HG02852 (cell line): ENCODE measurements around the gene ZMYND11.
"Not testable (repeated sequence)": the region's sequence is repeated elsewhere in the genome, so short reads cannot be mapped to it uniquely, and the experiment has no call there.

Source experiments
- ATAC-seq: cut with Tn5 transposase; IDR thresholded peaks from one replicate; pipeline ENCODE4 v1.9.1; 2021; ENCODE audit warnings: mild to moderate bottlenecking, moderate library complexity; ENCODE audit not compliant: unreplicated experiment

ZMYND11 gene

GRCh38 chr10:241966-242643 lies 106.8 kb downstream of the ZMYND11 start:
- no peak for ATAC-seq

DNA sequence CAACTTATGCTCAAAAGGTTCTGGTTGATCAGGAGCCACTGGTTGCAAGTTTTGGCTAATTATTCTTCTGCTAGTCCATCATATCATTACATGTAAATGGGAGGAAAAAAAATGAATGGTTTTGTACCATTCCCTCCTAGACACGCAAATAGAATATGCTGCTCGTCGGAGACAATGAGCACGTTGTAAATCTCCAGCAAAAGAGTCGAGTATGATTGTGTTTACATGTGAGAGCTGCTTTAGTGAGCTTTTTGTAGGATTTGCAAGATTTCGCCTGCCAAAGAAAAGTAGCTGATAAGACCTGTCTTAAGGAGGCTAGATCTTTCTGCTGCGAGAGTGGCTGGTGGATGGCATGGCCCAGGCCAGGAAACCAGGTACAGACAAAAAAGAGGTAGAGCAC lies 109.0 kb downstream of the ZMYND11 start:
- no peak for ATAC-seq

DNA sequence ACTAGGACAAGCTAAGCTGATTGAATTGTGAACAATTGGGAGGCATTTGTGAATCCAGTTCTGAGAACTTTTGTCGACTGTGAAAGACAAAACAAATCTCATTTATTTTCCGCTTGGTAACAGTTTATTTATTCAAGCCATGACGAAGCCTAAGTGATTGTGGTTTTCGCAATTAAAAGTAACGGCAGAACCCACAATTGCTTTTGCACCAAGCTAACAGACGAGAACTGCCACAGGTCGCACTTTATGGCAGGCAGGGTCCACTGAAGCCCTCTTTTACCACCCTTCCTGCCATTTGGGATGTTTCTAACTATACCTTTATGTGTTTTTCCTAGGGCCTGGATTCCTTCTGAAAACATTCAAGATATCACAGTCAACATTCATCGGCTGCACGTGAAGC lies 111.2 kb downstream of the ZMYND11 start:
- no peak for ATAC-seq

DNA sequence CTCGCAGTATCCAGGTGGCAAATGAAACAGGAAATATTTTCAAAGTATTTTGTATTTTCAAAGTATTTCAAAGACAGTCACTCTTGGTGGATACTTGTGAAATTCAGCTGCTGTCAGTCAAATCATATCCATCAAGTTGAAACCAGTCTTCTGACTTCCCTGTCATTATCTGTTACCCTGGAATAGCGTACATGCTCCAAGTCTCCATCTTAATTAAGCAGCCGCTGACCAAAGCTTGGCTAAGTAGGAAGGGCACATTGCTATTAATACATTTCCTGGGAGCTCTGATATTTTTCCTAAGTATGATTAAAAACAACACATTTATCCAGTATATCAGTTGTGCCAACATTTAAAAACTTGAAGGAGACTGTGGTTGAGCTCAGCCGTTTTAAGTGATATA lies 112.2 kb downstream of the ZMYND11 start:
- no peak for ATAC-seq

DNA sequence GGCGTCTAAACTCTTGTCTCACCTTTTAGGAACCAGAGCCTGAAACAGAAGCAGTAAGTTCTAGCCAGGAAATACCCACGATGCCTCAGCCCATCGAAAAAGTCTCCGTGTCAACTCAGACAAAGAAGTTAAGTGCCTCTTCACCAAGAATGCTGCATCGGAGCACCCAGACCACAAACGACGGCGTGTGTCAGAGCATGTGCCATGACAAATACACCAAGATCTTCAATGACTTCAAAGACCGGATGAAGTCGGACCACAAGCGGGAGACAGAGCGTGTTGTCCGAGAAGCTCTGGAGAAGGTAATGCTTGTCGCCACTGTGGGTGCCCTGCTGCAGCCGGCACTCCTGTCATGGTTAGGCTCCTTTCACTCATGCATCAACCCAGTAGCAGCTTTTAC lies 113.1 kb downstream of the ZMYND11 start:
- ATAC-seq: no peak

DNA sequence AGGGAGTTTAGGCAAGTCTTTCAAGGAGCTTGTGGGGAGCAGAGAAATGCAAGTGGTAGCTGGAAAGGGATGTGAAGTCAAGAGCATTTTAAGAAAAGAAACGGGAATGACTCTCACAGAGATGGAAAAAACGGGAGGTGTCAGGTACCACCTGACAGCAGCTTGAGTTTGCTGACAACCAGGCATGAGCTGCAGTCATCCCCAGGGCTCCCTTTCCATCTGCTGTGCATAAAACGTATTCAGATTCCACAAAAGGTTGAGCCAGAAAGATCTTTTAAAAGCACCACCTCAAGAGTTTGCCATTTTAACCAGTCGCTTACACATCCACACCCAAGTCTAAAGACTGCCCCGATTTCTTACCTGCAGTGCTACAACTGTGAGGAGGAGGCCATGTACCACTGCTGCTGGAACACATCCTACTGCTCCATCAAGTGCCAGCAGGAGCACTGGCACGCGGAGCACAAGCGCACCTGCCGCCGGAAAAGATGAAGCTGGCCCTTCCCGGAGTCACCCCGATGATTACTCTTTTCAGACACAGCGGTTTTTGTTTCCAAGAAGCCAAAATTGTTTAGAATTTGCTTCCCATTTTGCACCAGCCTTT lies 116.8 kb downstream of the ZMYND11 start:
- no peak for ATAC-seq

DNA sequence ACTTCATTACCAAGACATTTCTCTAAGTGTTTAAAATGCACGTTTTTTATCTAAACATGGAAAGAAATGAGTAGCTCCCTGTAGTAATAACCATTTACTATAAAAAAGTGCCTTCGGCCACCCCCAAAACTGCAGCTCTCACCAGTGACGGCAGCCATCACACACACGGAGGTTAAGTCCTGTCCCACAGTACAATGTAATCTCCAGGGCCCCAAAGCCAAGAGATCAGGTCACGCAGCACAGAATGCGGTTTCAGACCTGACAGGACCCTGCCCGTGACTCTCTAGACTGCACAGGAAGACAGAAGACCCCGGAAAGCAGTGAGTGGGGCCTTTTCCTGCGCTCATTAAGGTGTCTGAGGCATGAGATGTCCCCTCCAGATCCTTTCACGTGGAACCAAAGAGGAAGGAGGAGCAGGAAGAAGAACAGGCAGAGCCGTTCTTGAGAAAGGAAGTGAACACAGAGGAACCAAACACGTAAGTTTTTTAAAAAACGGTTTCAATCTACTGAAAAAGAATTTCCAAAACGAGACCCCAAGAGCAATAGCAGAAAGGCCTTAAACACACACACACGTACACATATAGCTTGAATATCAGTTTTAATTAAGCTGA lies 125.7 kb downstream of the ZMYND11 start:
- no peak for ATAC-seq

- not testable (repeated sequence) for ATAC-seq
These were observed 129.2 kb downstream of the ZMYND11 start for GRCh38 chr10:264160-265073.

DNA sequence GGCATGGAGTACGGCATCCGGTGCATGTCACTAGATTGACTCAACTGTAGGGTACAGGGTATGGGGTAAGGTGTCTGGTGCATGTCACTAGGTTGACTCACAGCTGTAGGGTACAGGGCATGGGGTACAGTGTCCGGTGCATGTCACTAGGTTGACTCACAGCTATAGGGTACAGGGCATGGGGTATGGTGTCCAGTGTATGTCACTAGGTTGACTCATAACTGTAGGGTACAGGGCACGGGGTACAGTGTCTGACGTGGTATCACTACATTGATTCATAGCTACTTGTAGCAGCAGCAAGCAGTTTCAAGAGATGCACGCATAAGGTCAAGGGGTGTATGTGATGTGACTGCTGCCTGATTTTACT lies 129.8 kb downstream of the ZMYND11 start:
- ATAC-seq: not testable (repeated sequence)

DNA sequence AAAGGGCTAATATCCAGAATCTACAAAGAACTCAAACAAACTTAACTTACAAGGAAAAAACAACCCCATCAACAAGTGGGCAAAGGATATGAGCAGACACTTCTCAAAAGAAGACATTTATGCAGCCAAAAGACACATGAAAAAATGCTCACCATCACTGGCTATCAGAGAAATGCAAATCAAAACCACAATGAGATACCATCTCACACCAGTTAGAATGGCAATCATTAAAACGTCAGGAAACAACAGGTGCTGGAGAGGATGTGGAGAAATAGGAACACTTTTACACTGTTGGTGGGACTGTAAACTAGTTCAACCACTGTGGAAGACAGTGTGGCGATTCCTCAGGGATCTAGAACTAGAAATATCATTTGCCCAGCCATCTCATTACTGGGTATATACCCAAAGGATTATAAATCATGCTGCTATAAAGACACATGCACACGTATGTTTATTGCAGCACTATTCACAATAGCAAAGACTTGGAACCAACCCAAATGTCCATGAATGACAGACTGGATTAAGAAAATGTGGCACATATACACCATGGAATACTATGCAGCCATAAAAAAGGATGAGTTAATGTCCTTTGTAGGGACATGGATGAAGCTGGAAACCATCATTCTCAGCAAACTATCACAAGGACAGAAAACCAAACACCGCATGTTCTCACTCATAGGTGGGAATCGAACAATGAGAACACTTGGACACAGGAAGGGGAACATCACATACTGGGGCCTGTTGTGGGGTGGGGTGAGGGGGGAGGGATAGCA lies 130.7 kb downstream of the ZMYND11 start:
- not testable (repeated sequence) for ATAC-seq

- ATAC-seq: no peak
These were observed 131.7 kb downstream of the ZMYND11 start for GRCh38 chr10:266974-267425.

GRCh38 chr10:267705-268104 lies 132.4 kb downstream of the ZMYND11 start:
- ATAC-seq: no peak

- no peak for ATAC-seq
These were observed 134.3 kb downstream of the ZMYND11 start for GRCh38 chr10:269440-270074.

GRCh38 chr10:271201-271600 lies 135.9 kb downstream of the ZMYND11 start:
- no peak for ATAC-seq

DNA sequence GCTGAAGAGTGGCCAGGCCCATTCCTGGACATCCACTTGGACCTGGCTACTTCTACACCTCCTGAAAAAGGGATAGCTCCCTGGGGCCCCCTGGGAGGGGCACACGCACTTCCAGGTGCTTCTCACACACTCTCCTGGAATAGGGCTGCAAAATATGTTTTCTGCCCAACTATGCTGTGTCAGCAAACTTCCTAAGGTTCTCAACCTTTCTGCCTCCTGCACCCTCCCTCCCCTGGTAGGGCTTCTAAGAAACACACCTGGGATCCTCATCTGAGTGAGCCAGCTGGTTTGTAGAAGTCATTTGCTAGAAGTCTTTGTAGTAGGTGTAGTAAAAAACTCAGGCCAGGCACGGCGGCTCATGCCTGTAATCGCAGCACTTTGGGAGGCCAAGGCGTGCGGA lies 136.5 kb downstream of the ZMYND11 start:
- no peak for ATAC-seq

GRCh38 chr10:273088-273487 lies 137.8 kb downstream of the ZMYND11 start:
- ATAC-seq: no peak

GRCh38 chr10:274866-275265 lies 139.6 kb downstream of the ZMYND11 start:
- no peak for ATAC-seq

DNA sequence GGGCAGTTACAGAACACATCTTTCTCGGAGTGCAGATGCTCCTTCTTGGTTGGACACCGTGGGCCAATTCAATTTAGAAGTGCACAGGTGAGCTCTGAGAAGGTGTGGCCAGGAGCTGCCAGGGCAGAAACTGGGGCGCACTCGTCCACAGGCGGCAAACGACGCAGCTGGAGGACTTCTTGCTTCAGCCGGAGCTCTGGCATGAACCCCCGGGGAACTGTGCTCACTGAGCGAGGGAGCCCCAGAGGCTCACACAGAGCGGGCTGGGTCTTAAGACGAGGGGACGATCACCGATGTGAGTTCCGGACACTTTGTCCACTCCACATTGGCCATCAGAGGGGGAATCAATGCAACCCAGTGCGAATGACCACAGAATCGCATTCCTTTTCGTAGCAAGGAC lies 140.4 kb downstream of the ZMYND11 start:
- ATAC-seq: no peak

GRCh38 chr10:277963-278362 lies 142.7 kb downstream of the ZMYND11 start:
- no peak for ATAC-seq

DNA sequence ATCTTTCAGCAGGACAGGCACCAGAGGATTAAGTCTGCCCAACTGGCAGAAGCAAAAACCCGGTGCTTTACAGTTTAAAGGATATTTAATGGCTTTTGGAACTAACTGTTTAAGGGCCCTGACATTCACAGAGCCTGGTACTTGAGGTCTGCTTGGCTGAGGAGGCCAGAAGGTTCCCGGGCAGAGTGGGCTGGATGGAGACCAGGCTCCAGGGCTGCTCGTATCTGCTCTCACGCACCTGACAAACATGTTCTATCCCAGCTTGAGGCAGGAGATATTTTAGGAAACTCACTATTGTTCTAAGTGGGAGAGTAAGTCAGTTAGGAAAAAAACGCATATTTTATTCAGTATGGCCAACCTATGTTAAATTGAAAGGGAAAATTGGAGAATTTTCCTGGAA lies 143.5 kb downstream of the ZMYND11 start:
- no peak for ATAC-seq
